ENCODE measurements around the gene SARS1.
A peak's percentile ranks its signal among the peaks of the same experiment; 100 is the strongest.
"Not testable (repeated sequence)": the region's sequence is repeated elsewhere in the genome, so short reads cannot be mapped to it uniquely, and the experiment has no call there.

Gene SARS1

DNA sequence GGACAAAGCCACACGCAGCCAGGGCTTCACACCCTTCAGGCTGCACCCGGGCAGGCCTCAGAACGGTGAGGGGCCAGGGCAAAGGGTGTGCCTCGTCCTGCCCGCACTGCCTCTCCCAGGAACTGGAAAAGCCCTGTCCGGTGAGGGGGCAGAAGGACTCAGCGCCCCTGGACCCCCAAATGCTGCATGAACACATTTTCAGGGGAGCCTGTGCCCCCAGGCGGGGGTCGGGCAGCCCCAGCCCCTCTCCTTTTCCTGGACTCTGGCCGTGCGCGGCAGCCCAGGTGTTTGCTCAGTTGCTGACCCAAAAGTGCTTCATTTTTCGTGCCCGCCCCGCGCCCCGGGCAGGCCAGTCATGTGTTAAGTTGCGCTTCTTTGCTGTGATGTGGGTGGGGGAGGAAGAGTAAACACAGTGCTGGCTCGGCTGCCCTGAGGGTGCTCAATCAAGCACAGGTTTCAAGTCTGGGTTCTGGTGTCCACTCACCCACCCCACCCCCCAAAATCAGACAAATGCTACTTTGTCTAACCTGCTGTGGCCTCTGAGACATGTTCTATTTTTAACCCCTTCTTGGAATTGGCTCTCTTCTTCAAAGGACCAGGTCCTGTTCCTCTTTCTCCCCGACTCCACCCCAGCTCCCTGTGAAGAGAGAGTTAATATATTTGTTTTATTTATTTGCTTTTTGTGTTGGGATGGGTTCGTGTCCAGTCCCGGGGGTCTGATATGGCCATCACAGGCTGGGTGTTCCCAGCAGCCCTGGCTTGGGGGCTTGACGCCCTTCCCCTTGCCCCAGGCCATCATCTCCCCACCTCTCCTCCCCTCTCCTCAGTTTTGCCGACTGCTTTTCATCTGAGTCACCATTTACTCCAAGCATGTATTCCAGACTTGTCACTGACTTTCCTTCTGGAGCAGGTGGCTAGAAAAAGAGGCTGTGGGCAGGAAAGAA, 61.1 kb downstream of the SARS1 start:
- DNase-seq (ENCODE audit: low read depth in 2 of 2): no peak

- DNase-seq (ENCODE audit: low read depth in 2 of 2): no peak
These were observed 62.1 kb downstream of the SARS1 start for GRCh38 chr1:109275706-109276345.

DNA sequence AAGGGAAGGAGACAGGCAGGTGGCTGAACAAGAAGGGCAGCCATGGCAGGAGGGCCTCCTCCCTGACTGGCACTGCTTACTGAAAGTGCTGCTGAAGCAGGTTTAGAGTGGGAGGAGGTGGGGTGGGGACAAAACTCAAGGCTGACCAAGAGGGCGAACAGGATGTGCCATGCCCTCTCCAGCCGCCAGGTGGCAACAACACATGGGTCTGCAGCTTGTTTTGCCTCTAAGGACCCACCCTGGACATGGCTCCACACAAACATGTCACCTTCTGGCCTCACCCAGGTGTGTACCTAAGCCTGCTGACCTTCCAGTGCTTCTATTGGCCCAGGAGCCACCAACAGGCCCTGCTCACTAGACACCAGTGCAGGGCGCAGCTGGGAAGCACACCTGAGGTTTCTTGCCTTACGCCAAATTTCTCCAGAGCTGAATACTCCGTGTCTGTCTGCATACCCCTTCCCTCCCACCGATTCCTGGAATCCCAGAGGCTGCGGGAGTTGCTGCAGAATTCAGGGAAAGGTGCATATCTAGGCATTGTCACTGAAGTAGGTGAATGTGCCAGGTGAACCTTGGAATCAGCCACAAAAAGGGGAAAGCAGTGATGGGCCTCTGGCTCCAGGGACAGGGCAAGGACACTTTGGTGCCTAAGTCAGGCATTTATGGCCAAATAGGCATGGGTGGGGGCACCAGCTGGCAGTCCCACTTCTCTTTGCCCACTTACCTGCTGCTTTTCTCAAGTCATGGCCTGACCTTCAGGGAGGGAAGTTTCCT, 63.9 kb downstream of the SARS1 start:
- peak; percentile 21 to 36 for DNase-seq (ENCODE audit: low read depth in 2 of 2)

DNA sequence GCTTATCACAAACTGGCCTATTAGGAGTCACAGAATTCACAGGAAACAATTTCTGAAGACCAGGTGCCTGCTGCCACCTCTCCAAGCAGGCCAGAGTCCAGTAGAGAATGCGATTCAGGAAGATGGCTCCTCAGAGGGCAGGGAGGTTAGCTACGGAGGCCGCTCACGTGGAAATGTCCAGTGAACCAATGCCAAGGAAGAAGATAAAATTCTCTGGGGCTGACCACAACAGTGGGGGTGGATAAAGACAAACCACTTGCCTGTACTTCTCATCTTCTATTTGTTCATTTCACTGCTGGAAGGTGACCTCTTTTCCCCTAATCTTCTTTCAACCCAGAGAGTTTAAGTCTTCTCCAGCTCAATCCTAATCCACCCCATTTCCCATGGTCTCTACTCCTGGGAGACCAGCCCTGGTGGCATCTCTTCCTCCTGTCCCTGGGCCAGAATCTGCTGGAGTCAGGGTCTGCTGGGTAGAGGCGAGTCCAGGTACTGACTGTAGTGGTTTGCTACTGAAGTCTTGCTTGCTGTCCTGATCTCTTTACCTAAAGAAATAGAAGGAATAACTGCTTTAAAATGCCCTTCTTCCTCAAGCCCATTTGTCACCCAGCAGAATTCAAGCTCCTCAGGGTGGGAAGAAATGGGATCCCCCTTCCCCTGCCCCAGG, 66.0 kb downstream of the SARS1 start:
- DNase-seq (ENCODE audit: low read depth in 2 of 2): no peak

DNA sequence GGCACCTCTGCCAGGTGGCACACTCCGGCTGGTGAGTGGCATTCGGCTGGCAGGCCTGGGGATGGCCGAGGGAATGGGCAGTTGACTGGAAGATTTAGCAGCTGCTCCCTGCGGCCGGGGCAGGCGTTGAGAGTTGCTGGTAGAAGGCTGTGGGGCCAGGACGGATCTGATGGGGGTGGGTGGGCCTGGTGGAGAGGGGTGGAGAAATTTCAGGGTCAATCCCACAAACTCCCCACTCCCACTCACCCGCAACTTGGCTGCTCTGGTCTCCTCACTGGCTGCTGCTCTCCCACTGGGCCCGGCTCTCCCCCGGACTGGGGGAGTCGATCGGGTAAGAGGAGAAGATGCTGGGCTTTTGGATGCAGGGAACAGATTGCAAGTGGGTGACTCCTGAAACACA, 67.1 kb downstream of the SARS1 start:
- DNase-seq (ENCODE audit: low read depth in 2 of 2): no peak

DNA sequence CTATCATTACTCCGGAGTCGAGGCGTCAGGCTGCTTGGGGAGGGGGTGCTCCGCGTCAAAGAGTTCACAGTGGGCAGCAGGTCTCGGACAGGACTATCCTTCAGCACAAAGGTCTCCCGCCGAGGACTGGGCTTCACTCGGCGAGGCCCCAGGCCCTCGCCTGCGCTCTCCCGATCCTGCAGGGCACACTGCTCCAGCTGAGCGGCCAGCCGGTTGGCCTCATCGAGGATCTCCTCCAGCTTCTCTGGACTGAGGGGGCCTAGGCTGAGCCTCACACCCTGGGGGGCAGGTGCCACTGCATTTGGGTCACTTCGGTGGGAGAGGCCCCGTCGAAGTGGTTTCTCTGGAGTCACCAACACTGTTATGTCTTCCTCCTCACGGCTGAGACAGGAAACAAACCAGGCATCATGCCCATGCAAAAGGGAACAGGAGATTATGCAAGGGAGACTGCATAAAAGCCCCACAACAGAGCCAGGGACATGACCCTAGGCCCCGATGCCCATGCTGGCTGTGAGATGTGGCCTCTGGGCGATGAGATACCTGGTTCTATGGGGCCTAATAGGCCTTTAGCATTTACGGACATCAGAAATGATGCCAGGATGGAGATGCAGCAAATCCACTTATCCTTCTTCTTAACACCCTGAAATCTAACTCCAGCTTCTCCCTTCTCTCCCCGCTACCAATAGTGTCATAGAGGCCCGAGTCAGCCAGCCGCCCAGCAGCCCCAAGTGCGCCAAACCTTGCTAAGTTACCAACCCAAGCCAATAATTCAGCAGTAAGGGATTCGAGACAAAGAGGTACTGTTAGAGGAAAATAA, 68.2 kb downstream of the SARS1 start:
- DNase-seq (ENCODE audit: low read depth in 2 of 2): no peak

GRCh38 chr1:109282497-109282951, 68.8 kb downstream of the SARS1 start:
- no peak for DNase-seq (ENCODE audit: low read depth in 2 of 2)

DNA sequence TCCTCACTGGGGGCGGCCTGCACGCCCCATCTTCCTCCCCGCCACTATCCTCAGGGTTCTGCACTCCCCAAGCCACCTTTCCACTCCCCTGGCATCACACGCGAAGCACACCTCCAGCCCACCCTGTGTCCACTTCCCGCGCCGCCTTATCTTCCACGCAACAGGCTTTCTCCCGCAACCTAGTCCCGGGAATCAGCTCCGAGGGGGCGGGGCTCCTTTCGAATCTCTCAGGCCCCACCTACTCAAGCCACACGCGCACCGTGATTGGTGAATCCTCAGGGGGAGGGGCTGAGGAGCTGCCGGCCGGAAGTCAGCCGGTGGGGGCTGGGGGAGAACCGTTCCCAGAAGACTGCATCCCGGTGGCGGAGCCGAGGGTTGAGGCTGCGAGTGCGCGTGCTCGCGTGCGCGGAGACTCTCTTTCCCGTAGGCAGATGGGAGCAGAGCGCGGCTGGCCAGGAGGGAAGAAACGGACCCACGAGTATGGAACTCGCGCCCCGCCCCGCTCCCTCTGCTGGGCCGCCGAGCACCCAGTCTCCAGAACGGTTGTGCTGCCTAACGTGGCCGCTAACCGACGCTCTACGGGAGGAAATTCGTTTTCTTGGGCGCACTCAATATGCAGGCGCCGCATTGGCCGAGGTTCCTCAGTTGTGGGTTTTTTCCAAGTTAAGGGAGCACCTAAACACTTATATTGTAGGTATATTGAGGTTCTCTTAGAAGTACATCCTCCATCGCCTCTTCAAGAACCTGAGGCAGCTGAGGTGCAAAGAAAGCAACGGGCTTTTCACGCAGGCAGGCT, 69.4 kb downstream of the SARS1 start, which contains the start of gene PSRC1:
PSRC1 (minus strand) TSS at position 194 of the 796 bp plus-strand sequence.
- DNase-seq (ENCODE audit: low read depth in 2 of 2): peak; percentile 80 to 81

DNA sequence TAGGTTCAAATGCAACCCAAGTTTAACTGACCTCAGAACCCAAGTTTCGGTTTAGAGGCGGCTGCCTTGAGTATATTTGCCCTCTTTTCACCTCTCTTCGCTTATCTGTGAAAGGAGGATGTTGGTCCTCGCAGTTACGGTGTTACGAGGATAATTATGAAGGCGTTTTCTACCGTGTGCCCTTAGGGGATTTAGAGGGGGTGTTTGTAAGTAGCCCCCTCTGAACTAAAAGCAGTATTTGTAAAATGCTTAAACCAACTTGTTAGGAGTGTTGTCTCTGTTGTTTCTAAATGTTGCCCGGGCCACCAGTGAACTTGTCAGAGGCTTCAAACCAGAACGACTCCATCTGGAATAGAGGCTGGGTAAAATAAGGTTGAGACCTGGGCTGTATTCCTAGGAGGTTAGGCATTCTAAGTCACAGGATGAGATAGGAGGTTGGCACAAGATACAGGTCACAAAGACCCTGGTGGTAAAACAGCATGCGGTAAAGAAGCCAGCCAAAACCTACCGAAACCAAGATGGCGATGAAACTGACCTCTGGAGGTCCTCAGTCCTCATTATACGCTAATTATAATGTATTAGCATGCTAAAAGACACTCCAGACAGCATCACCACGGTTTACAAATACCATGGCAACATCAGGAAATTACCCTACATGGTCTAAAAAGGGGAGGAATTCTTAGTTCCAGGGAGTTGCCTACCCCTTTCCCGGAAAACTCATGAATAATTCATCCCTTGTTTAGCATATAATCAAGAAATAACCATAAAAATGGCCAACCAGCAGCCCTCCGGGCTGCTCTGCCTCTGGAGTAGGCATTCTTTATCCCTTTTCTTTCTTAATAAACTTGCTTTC, 70.3 kb downstream of the SARS1 start:
- DNase-seq (ENCODE audit: low read depth in 2 of 2): no peak

DNA sequence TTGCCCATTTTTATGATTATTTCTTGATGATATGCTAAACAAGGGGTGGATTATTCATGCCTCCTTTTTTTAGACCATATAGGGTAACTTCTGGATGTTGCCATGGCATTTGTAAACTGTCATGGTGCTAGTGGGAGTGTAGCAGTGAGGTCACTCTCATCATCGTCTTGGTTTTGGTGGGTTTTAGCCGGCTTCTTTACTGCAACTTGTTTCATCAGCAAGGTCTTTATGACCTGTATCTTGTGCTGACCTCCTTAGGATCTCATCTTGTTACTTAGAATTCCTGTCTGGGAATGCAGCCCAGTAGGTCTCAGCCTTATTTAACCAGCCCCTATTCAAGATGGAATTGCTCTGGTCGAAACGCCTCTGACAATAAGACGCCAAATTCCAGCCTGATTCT, 73.0 kb downstream of the SARS1 start:
- not testable (repeated sequence) for DNase-seq (ENCODE audit: low read depth in 2 of 2)

Measured in activated CD8-positive, alpha-beta memory T cell treated with anti-CD3 and anti-CD28 coated beads for 4 hours (primary cell).